Activated CD4-positive, alpha-beta T cell treated with anti-CD3 and anti-CD28 coated beads, Interleukin-2, amount 10 ng/mL, durations not matched to agents 24 days and 14 days (primary cell): Measurements from ENCODE around the gene MFSD6L. TPM values are rescaled to one million over a fixed set of nuclear protein-coding genes. Genes with fewer than 3 reads are reported as not detected.
"Not testable (repeated sequence)": the region's sequence is repeated elsewhere in the genome, so short reads cannot be mapped to it uniquely, and the experiment has no call there.

Source experiments
- DNase-seq: peaks from one replicate; pipeline ENCODE4 v3.0.0; 2022
- H3K27ac Mint-ChIP-seq: one replicate; pipeline ENCODE4 v1.8.0; 2022; ENCODE audit warnings: mild to moderate bottlenecking, mixed read lengths
- H3K27me3 Mint-ChIP-seq: one replicate; pipeline ENCODE4 v1.8.0; 2022; ENCODE audit warnings: mixed read lengths
- H3K36me3 Mint-ChIP-seq: one replicate; pipeline ENCODE4 v1.8.0; 2022; ENCODE audit warnings: low read depth, mild to moderate bottlenecking, mixed read lengths
- H3K4me1 Mint-ChIP-seq: one replicate; pipeline ENCODE4 v1.8.0; 2021; ENCODE audit warnings: mixed read lengths
- H3K4me3 Mint-ChIP-seq: one replicate; pipeline ENCODE4 v1.8.0; 2022; ENCODE audit warnings: mild to moderate bottlenecking, moderate library complexity, mixed read lengths
- H3K9me3 Mint-ChIP-seq: one replicate; pipeline ENCODE4 v1.8.0; 2021; ENCODE audit warnings: mixed read lengths
- intact Hi-C: fragments of 100-400 bp; cut with micrococcal nuclease; formaldehyde crosslinking; loops from one replicate; pipeline ENCODE4 v1.15.1; 2023
- total RNA-seq: library from RNA; stranded (reverse); gene quantifications from 2 replicates; pipeline ENCODE4 v1.2.3, GENCODE V29; 2022

Gene MFSD6L
- total RNA-seq, 1 donor from 2014 or later: 0.14 TPM

GRCh38 chr17:8818047-8818446, 18.9 kb upstream of the MFSD6L start:
- Mint-ChIP-seq H3K27ac (no peak overlapping the region), H3K27me3 (peaks cover 2% of the 10 kb centered on the region), H3K4me1 (peaks cover 2% of the 10 kb centered on the region), H3K4me3 (no peak overlapping the region), H3K36me3 (peaks cover 23% of the 10 kb centered on the region), H3K9me3 (no peaks in the 10 kb centered on the region)
- intact Hi-C loops: no loop called here
- DNase-seq: no peak

DNA sequence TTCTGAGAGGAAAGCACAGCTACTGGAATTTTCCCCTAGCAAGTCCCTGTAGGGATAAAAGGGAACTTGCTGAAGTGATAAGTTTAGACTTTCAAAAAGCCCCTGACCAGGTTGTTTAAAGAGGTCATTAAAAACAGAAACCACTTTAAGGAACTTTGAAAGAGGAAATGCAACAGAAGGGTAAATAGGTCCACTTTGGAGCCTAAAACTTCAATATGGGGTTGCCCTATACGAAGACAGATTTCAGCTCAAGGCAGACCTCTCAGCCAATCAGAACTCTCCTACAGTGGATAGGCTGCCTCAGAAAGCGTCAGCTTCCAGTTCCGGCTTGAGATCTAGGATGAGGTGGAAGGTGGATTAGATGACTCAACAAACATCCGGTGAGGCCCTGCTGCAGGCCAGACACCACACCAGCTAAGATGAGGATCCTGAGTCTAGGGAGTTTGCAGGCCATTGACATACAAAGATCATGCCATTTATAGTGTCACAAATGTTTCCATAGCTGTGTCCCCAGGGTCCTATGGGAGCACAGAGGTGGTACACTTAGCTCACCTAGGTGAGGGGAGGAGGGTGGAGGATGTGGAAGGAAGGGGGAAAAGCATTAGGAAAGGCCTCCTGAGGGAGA, 7.9 kb upstream of the MFSD6L start:
- Mint-ChIP-seq H3K4me3 (no peak overlapping the region), H3K27me3 (no peaks in the 10 kb centered on the region), H3K27ac (no peak overlapping the region), H3K36me3 (peaks cover 39% of the 10 kb centered on the region), H3K9me3 (peaks cover 15% of the 10 kb centered on the region), H3K4me1 (peaks cover 2% of the 10 kb centered on the region)
- DNase-seq: no peak
- intact Hi-C loops: no loop called here

DNA sequence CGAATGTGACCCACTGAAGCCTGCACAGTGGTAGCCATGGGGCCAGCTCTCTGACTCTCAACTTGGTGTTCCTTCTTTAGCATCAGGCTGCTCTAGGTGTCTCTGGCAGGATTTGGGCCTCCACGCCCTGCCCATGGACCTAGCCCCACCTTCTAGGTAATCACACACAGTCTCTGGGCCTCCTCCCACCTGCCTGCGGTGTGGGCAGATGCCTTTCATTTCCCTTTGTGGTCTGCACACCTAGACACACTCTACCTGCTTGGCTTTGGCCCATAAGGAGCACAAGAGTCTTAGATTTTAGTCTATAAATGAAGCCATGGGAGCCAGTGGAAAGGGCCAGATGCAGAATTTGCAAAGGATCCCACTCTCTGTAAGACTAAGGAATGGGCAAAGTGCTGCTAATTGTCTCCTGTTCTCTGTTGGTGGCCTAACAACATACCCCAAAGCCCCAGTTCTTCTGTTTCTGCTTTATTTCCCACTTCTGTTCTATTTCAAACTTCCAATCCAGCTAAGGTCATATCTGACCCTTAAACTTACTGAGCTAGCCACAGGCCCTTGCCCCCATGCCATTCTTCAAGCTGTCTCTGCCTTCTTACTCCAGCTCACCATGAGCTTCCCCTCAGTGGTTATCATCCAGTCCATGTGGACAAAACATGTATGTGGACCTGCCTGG, 7.2 kb upstream of the MFSD6L start:
- H3K27me3 Mint-ChIP-seq: no peaks in the 10 kb centered on the region
- intact Hi-C loops: no loop called here
- H3K4me3 Mint-ChIP-seq: no peak overlapping the region

GRCh38 chr17:8805396-8805795, 6.2 kb upstream of the MFSD6L start:
- H3K27ac Mint-ChIP-seq, H3K27me3 Mint-ChIP-seq, intact Hi-C loops, H3K4me3 Mint-ChIP-seq, DNase-seq, H3K4me1 Mint-ChIP-seq, H3K9me3 Mint-ChIP-seq: not testable (repeated sequence)
- peaks cover 30% of the 10 kb centered on the region for H3K36me3 Mint-ChIP-seq

More for the DNA sequence above, 7.2 kb upstream of the MFSD6L start:
- H3K9me3 Mint-ChIP-seq: peaks cover 8% of the 10 kb centered on the region
- DNase-seq: no peak
- H3K27ac Mint-ChIP-seq: no peak overlapping the region
- peaks cover 33% of the 10 kb centered on the region for H3K36me3 Mint-ChIP-seq
- H3K4me1 Mint-ChIP-seq: peaks cover 2% of the 10 kb centered on the region

DNA sequence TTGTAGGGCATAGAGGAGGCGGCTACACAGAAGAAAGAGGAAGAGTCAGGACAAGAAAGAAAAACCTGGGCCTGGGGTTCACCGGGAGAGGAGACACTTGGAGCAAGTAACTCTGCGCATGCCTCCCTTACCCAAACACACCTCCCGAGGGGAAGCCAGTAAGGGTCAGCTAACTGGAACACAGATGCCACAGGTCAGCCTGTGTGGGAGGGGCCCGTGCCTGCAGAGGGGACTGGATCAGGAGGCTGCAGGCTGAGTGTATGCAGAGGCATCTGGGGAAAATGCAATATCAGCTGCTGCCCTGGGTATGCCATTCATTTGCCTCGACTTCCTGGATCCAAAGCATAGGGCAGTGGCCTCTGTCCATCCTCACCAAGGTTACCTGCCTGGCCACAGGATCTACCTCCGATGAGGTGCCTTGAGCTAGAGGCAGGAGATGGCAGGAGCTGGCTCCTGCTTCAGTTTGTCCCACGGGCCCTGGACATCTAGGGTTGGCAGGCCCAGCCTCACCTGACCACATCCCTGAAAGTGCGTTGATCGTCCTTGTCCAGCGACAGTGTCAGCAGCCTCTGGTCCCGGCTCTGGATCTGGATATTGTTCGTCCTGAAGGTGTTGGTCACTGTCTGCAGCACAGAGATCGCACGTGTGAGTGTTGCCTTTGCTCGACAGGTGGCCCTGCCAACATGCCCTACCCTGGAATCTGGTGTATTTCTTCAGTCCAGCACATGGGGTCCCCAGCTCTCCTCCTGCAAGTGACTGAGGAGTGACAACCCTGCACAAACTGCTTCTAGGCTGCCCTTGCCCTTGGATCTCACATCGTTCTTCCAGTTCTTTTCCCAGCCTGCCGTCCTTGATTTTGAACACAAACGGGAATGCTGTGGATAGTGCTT, 4.6 kb upstream of the MFSD6L start:
- no peak overlapping the region for H3K27ac Mint-ChIP-seq
- peaks cover 18% of the 10 kb centered on the region for H3K36me3 Mint-ChIP-seq
- intact Hi-C loops: no loop called here

GRCh38 chr17:8801135-8801840, 2.1 kb upstream of the MFSD6L start:
- H3K27ac Mint-ChIP-seq: no peak overlapping the region
- no peak overlapping the region for H3K4me3 Mint-ChIP-seq
- H3K27me3 Mint-ChIP-seq: no peaks in the 10 kb centered on the region
- H3K9me3 Mint-ChIP-seq: no peaks in the 10 kb centered on the region
- intact Hi-C loops: no loop called here
- peaks cover 3% of the 10 kb centered on the region for H3K36me3 Mint-ChIP-seq
- H3K4me1 Mint-ChIP-seq: no peaks in the 10 kb centered on the region
- DNase-seq: no peak

More for the DNA sequence above, 4.6 kb upstream of the MFSD6L start:
- no peaks in the 10 kb centered on the region for H3K27me3 Mint-ChIP-seq
- DNase-seq: no peak
- H3K4me3 Mint-ChIP-seq: no peak overlapping the region
- H3K4me1 Mint-ChIP-seq: peaks cover 2% of the 10 kb centered on the region
- no peaks in the 10 kb centered on the region for H3K9me3 Mint-ChIP-seq

DNA sequence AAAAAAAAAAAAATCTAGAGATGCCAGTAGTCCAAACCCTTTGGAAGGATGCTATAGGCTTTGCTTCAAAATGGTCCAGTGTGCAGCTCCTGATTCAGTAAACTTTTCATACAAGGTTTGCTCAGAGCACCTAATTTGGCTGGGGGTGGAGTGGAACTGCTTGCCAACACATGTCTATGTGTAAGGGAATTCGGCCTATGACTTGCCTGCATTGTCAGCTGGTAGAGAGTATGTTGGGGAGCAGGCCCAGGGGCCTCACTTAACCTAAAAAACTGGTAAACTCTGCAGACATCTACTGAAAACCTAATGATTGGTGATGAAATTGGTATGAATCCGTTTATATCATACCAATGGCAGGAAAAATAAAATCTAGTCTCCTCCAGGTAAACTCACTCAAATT, 1.5 kb upstream of the MFSD6L start:
- Mint-ChIP-seq H3K4me1 (no peaks in the 10 kb centered on the region), H3K9me3 (no peaks in the 10 kb centered on the region), H3K36me3 (peaks cover 3% of the 10 kb centered on the region), H3K27me3 (no peaks in the 10 kb centered on the region), H3K4me3 (no peak overlapping the region), H3K27ac (no peak overlapping the region)
- intact Hi-C loops: no loop called here
- no peak for DNase-seq

DNA sequence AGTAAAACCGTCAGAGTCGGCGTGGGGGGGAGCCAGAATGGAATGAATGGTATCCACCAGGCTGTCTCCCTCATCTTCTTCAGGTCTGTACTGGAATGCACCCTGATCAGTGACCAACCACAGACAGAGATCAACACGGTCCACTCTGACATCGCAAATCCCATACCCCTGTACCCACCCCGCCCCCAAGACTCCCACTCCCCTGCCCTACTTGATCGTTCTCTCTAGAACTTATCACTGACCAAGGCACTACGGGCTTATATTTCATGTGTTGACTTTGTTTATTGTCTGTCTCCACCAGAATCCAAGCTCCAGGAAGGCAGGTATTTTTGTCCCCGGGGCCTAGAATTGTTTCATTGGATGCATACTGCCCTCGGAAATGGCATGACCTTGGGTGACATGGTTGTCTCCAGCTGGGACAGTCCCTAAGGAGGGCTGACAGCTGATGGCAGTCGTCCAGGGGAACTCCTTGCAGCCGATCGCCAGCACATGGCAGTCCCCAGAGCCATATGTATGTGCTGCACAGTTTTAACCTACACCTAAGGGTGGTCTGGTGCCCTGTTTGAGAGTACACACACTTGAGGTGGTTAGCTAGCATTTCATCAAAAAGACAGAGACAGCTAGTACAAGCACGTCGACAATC, 526 bp upstream of the MFSD6L start:
- Mint-ChIP-seq H3K27ac (no peak overlapping the region), H3K9me3 (no peaks in the 10 kb centered on the region), H3K4me1 (no peaks in the 10 kb centered on the region), H3K4me3 (no peak overlapping the region), H3K27me3 (no peaks in the 10 kb centered on the region), H3K36me3 (peaks cover 3% of the 10 kb centered on the region)
- intact Hi-C loops: no loop called here
- no peak for DNase-seq

GRCh38 chr17:8798176-8798845, 854 bp downstream of the MFSD6L start:
- no peak for DNase-seq
- Mint-ChIP-seq H3K4me1 (no peaks in the 10 kb centered on the region), H3K27me3 (peaks cover 2% of the 10 kb centered on the region), H3K27ac (no peak overlapping the region), H3K4me3 (no peak overlapping the region), H3K9me3 (no peaks in the 10 kb centered on the region), H3K36me3 (peaks cover 3% of the 10 kb centered on the region)
- intact Hi-C loops: no loop called here

DNA sequence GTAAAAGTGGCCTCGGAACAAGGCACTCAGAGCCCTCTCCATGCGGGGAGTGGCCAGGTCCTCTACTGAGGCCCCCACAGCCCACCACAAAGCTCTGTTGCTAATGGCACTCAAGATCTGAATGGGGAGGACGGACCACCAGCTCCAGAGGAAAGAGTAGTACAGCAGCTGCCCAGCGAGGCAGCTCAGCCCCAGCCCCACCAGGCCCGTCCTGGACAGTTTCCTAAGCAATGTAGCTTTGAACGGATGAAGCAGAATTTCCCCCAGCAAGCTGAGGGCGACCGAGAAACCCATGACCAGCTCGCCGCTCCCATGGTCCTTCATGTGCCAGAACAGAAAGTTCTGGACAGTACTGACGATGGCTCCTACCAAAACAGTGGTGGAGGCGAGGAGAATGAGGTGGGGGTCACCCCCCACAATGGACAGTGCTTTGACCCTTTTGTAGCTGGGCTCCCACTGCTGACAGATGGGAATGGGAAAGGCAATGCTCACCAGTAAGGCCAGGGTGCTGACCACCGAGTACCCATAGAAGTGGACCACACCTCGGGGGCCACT, 1.5 kb downstream of the MFSD6L start:
- H3K9me3 Mint-ChIP-seq: no peaks in the 10 kb centered on the region
- H3K36me3 Mint-ChIP-seq: peaks cover 2% of the 10 kb centered on the region
- H3K4me3 Mint-ChIP-seq: no peak overlapping the region
- no peak for DNase-seq
- H3K4me1 Mint-ChIP-seq: no peaks in the 10 kb centered on the region
- peaks cover 2% of the 10 kb centered on the region for H3K27me3 Mint-ChIP-seq
- intact Hi-C loops: no loop called here
- no peak overlapping the region for H3K27ac Mint-ChIP-seq

- no peak overlapping the region for H3K27ac Mint-ChIP-seq
- no peaks in the 10 kb centered on the region for H3K4me1 Mint-ChIP-seq
- intact Hi-C loops: no loop called here
- no peak overlapping the region for H3K4me3 Mint-ChIP-seq
- no peak for DNase-seq
- no peaks in the 10 kb centered on the region for H3K9me3 Mint-ChIP-seq
- H3K27me3 Mint-ChIP-seq: peaks cover 5% of the 10 kb centered on the region
- no peaks in the 10 kb centered on the region for H3K36me3 Mint-ChIP-seq
Observed at GRCh38 chr17:8794636-8795035, 4.5 kb downstream of the MFSD6L start.

DNA sequence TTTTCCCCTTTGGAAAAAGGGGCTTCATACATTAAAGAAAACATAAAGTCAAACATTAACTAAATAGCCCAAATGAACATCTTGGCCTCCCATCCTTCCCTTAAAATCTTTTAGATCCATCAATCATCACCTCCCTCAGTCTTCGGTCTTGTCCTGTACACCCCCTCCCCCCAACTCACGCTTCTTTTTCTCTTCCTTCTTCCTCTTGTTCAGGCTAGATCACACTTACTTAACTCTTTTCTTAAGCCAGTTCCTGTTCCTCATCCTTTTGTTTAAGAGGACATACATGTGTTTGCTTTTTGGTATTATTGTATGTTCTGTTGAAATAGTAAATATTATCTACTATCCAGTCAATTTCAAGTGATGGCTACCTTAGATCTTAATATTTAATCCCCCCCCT, 5.5 kb downstream of the MFSD6L start:
- H3K27ac Mint-ChIP-seq: no peak overlapping the region
- intact Hi-C loops: no loop called here
- H3K27me3 Mint-ChIP-seq: peaks cover 6% of the 10 kb centered on the region
- no peaks in the 10 kb centered on the region for H3K4me1 Mint-ChIP-seq
- H3K4me3 Mint-ChIP-seq: no peak overlapping the region
- DNase-seq: no peak
- no peaks in the 10 kb centered on the region for H3K9me3 Mint-ChIP-seq
- no peaks in the 10 kb centered on the region for H3K36me3 Mint-ChIP-seq

DNA sequence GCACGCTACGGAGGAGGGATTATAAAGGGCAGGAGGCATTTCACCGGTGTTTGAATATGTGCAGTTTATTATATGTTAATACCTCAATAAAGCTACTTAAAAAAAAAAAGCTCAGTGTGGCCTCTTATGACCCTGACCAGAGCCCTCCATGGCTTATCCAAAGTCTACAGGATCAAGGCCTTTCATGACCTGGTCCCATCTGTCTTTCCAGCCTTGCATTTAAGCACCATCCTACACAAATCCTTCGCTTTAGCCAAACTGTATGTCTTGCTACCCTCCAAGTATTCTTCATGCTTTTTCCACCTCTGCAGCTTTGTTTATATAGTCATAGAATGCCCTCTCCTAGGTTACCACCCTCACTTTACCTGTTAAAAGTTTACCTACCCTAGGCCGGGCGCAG, 6.5 kb downstream of the MFSD6L start:
- Mint-ChIP-seq H3K4me3 (no peak overlapping the region), H3K4me1 (no peaks in the 10 kb centered on the region), H3K36me3 (no peaks in the 10 kb centered on the region), H3K9me3 (no peaks in the 10 kb centered on the region), H3K27ac (no peak overlapping the region), H3K27me3 (peaks cover 6% of the 10 kb centered on the region)
- intact Hi-C loops: no loop called here
- no peak for DNase-seq
